Bone marrow (tissue), 2 donors: ENCODE results near the gene EVI2B.
"Not testable (repeated sequence)": the region's sequence is repeated elsewhere in the genome, so short reads cannot be mapped to it uniquely, and the experiment has no call there.

ENCODE experiments used
- DNase-seq, 2 donors: peaks; one replicate each; lab custom pipeline; 2025; lab: John Stamatoyannopoulos, UW

Gene EVI2B

GRCh38 chr17:31313982-31314781 is at the start of gene EVI2B:
Gene EVI2B (minus strand): TSS chr17:31314054. CDS start chr17:31305609, 8,445 bp downstream.
- DNase-seq = peak in 1 of 2 donors; percentile 95

GRCh38 chr17:31357839-31358394 is 44.1 kb upstream of the EVI2B start:
- DNase-seq = no peak

GRCh38 chr17:31357091-31357490 is 43.2 kb upstream of the EVI2B start:
- DNase-seq = no peak

GRCh38 chr17:31355935-31356334 is 42.1 kb upstream of the EVI2B start:
- no peak for DNase-seq

GRCh38 chr17:31349454-31349853 is 35.6 kb upstream of the EVI2B start:
- no peak for DNase-seq

- DNase-seq = not testable (repeated sequence)
These were observed 31.4 kb upstream of the EVI2B start for GRCh38 chr17:31345191-31345747.

GRCh38 chr17:31339906-31340661 is 26.2 kb upstream of the EVI2B start:
- peak in 1 of 2 donors; percentile 27 for DNase-seq

GRCh38 chr17:31329221-31329620 is 15.4 kb upstream of the EVI2B start:
- no peak for DNase-seq

GRCh38 chr17:31328160-31328535 is 14.3 kb upstream of the EVI2B start:
- DNase-seq = no peak

GRCh38 chr17:31327534-31328159 is 13.8 kb upstream of the EVI2B start:
- DNase-seq = no peak

GRCh38 chr17:31323551-31323950 is 9.7 kb upstream of the EVI2B start:
- no peak for DNase-seq

GRCh38 chr17:31321966-31322365 is 8.1 kb upstream of the EVI2B start:
- no peak for DNase-seq

- peak in 1 of 2 donors; percentile 85 for DNase-seq
These were observed 7.6 kb upstream of the EVI2B start, which contains the start of gene EVI2A for GRCh38 chr17:31321481-31321880. Gene EVI2A (minus strand): TSS chr17:31321622. CDS start chr17:31319013, 2,609 bp downstream.

- no peak for DNase-seq
These were observed 6.9 kb upstream of the EVI2B start for GRCh38 chr17:31320791-31321190.

- no peak for DNase-seq
These were observed 6.4 kb upstream of the EVI2B start for GRCh38 chr17:31320241-31320640.

GRCh38 chr17:31318851-31319661 is 5.2 kb upstream of the EVI2B start:
- peak in 1 of 2 donors; percentile 53 for DNase-seq

- DNase-seq = peak in 1 of 2 donors; percentile 10
These were observed 4.5 kb upstream of the EVI2B start for GRCh38 chr17:31318298-31318801.

GRCh38 chr17:31314782-31315100 is 887 bp upstream of the EVI2B start:
- DNase-seq = no peak

GRCh38 chr17:31312223-31312622 is 1.6 kb downstream of the EVI2B start:
- DNase-seq = not testable (repeated sequence)

- DNase-seq = no peak
These were observed 2.3 kb downstream of the EVI2B start for GRCh38 chr17:31311526-31311925.

- DNase-seq = no peak
These were observed 3.0 kb downstream of the EVI2B start for GRCh38 chr17:31310886-31311285.
